NCI-H1417 treated with DMSO at 0.1 percent for 48 hours (cell line): ENCODE data around the gene CLEC4C.
"Not testable (repeated sequence)": the region's sequence is repeated elsewhere in the genome, so short reads cannot be mapped to it uniquely, and the experiment has no call there.

Experiments used
- DNase-seq: peaks from one replicate; lab custom pipeline; 2025; lab: John Stamatoyannopoulos, UW

The CLEC4C gene

GRCh38 chr12:7747246-7747645 lies at the start of gene CLEC4C:
TSS of gene CLEC4C (minus strand) at chr12:7747375. CDS start at chr12:7747348, 27 bp downstream.
- DNase-seq: no peak

GRCh38 chr12:7793211-7793610 lies 46.0 kb upstream of the CLEC4C start:
- DNase-seq: no peak

GRCh38 chr12:7788884-7789528 lies 41.8 kb upstream of the CLEC4C start, which contains the start of gene NANOG:
TSS of gene NANOG (plus strand) at chr12:7789402. CDS start at chr12:7789615, 213 bp downstream.
- not testable (repeated sequence) for DNase-seq

GRCh38 chr12:7788294-7788660 lies 41.1 kb upstream of the CLEC4C start:
- DNase-seq: no peak

GRCh38 chr12:7787574-7788293 lies 40.6 kb upstream of the CLEC4C start:
- DNase-seq: no peak

GRCh38 chr12:7784701-7785100 lies 37.5 kb upstream of the CLEC4C start:
- no peak for DNase-seq

GRCh38 chr12:7783433-7783832 lies 36.3 kb upstream of the CLEC4C start:
- DNase-seq: not testable (repeated sequence)

- DNase-seq: no peak
Measured at GRCh38 chr12:7782055-7782454, 34.9 kb upstream of the CLEC4C start.

GRCh38 chr12:7781274-7781673 lies 34.1 kb upstream of the CLEC4C start:
- no peak for DNase-seq

- no peak for DNase-seq
Measured at GRCh38 chr12:7769999-7770398, 22.8 kb upstream of the CLEC4C start.

GRCh38 chr12:7758766-7759140 lies 11.6 kb upstream of the CLEC4C start:
- DNase-seq: no peak

- no peak for DNase-seq
Measured at GRCh38 chr12:7756993-7757392, 9.8 kb upstream of the CLEC4C start.

GRCh38 chr12:7755668-7756067 lies 8.5 kb upstream of the CLEC4C start:
- not testable (repeated sequence) for DNase-seq

- DNase-seq: not testable (repeated sequence)
Measured at GRCh38 chr12:7751941-7752922, 5.1 kb upstream of the CLEC4C start.

GRCh38 chr12:7751394-7751793 lies 4.2 kb upstream of the CLEC4C start:
- no peak for DNase-seq

GRCh38 chr12:7750350-7750749 lies 3.2 kb upstream of the CLEC4C start:
- DNase-seq: no peak

- DNase-seq: no peak
Measured at GRCh38 chr12:7749442-7749841, 2.3 kb upstream of the CLEC4C start.

- DNase-seq: no peak
Measured at GRCh38 chr12:7748852-7749251, 1.7 kb upstream of the CLEC4C start.

GRCh38 chr12:7732993-7733392 lies 14.2 kb downstream of the CLEC4C start:
- DNase-seq: no peak

- no peak for DNase-seq
Measured at GRCh38 chr12:7731486-7731885, 15.7 kb downstream of the CLEC4C start.

- not testable (repeated sequence) for DNase-seq
Measured at GRCh38 chr12:7730984-7731383, 16.2 kb downstream of the CLEC4C start.

- DNase-seq: no peak
Measured at GRCh38 chr12:7729746-7730145, 17.4 kb downstream of the CLEC4C start.
